PFSK-1 (cell line): ENCODE results near the gene AKAP1.

Experiments used
- FOXP2 ChIP-seq: optimal IDR thresholded peaks from 2 replicates; pipeline ENCODE3; 2011; ENCODE audit warnings: borderline replicate concordance, control low read depth, inconsistent platforms; ENCODE audit not compliant: insufficient read depth; ENCODE audit errors: extremely low read length, extremely low read depth
- POLR2AphosphoS5 ChIP-seq: IDR thresholded peaks from 2 replicates; pipeline ENCODE4 v1.6.1; 2012; ENCODE audit warnings: low read depth, mild to moderate bottlenecking, control low read depth, low read length, moderate library complexity
- REST ChIP-seq, 2 experiments: IDR thresholded peaks; 2 replicates each; pipeline versions ENCODE4 v1.6.1 to v1.8.0; 2011 to 2012; ENCODE audit warnings: low read depth in 2 of 2, low read length in 2 of 2, control low read depth in 1 of 2, inconsistent platforms in 1 of 2, mild to moderate bottlenecking in 1 of 2, moderate library complexity in 1 of 2; ENCODE audit not compliant: insufficient read depth in 1 of 2
- SIN3A ChIP-seq: IDR thresholded peaks from 2 replicates; pipeline ENCODE4 v1.6.1; 2012; ENCODE audit warnings: mild to moderate bottlenecking, low read length, moderate library complexity, borderline replicate concordance; ENCODE audit not compliant: insufficient read depth
- TAF1 ChIP-seq: IDR thresholded peaks from 2 replicates; pipeline ENCODE4 v1.6.1; 2012; ENCODE audit warnings: low read length, control low read depth, borderline replicate concordance; ENCODE audit not compliant: insufficient read depth

AKAP1 gene

GRCh38 chr17:57040571-57040970 is 44.5 kb upstream of the AKAP1 start:
- TF ChIP-seq REST (IDR thresholded peaks at IDR 0.05; ENCODE audit: insufficient read depth in 1 of 2, low read depth in 2 of 2, low read length in 2 of 2) (no peak), POLR2AphosphoS5 (no peak), TAF1 (no peak)

- TF ChIP-seq SIN3A (no peak), TAF1 (no peak), POLR2AphosphoS5 (no peak), REST (IDR thresholded peaks at IDR 0.05; ENCODE audit: insufficient read depth in 1 of 2, low read depth in 2 of 2, low read length in 2 of 2) (no peak), FOXP2 (no peak)
Observed at GRCh38 chr17:57043276-57043675, 41.8 kb upstream of the AKAP1 start.

GRCh38 chr17:57044976-57045867 is 39.8 kb upstream of the AKAP1 start:
- TF ChIP-seq TAF1 (no peak), POLR2AphosphoS5 (no peak), SIN3A (no peak)

- TF ChIP-seq POLR2AphosphoS5 (no peak), SIN3A (no peak), FOXP2 (no peak)
Observed at GRCh38 chr17:57045868-57046704, 39.0 kb upstream of the AKAP1 start.

- no peak for TF ChIP-seq TAF1
- TF ChIP-seq POLR2AphosphoS5: no peak
- TF ChIP-seq REST (IDR thresholded peaks at IDR 0.05; ENCODE audit: insufficient read depth in 1 of 2, low read depth in 2 of 2, low read length in 2 of 2): no peak
- no peak for TF ChIP-seq FOXP2
- TF ChIP-seq SIN3A: no peak
Observed at GRCh38 chr17:57046749-57047148, 38.3 kb upstream of the AKAP1 start.

GRCh38 chr17:57048096-57048495 is 37.0 kb upstream of the AKAP1 start:
- TF ChIP-seq SIN3A (no peak), FOXP2 (no peak), REST (IDR thresholded peaks at IDR 0.05; ENCODE audit: insufficient read depth in 1 of 2, low read depth in 2 of 2, low read length in 2 of 2) (no peak), POLR2AphosphoS5 (no peak), TAF1 (no peak)
